OCI-LY1 (cell line): ENCODE results near the gene ARF1.

Experiments used
- H2AFZ ChIP-seq: fragments of 200-600 bp; sonication (generic), shearing (Covaris generic); 2 replicates; pipeline ENCODE4 v1.6.0; 2014; ENCODE audit warnings: antibody characterized with exemption, mild to moderate bottlenecking, low read length
- H3F3A ChIP-seq: fragments of 200-600 bp; sonication (generic), shearing (Covaris generic); 2 replicates; pipeline ENCODE4 v1.6.0; 2014; ENCODE audit warnings: mild to moderate bottlenecking, antibody characterized with exemption, low read length, moderate library complexity; ENCODE audit not compliant: insufficient read depth
- H3K27ac ChIP-seq: fragments of 200-600 bp; sonication (generic); 2 replicates; pipeline ENCODE4 v1.5.1; 2014; ENCODE audit warnings: low read length, mixed run types, mild to moderate bottlenecking, low read depth; ENCODE audit not compliant: poor library complexity, severe bottlenecking
- H3K27me3 ChIP-seq: fragments of 200-600 bp; sonication (generic); 2 replicates; pipeline ENCODE4 v1.6.0; 2014; ENCODE audit warnings: antibody characterized with exemption, mild to moderate bottlenecking, low read length, moderate library complexity; ENCODE audit not compliant: insufficient read depth
- H3K36me3 ChIP-seq: fragments of 200-600 bp; sonication (generic); 2 replicates; pipeline ENCODE4 v1.6.1; 2014; ENCODE audit warnings: mild to moderate bottlenecking, antibody characterized with exemption, low read length, moderate library complexity, mixed read lengths; ENCODE audit not compliant: insufficient read depth
- H3K4me1 ChIP-seq: fragments of 200-600 bp; sonication (generic); 2 replicates; pipeline ENCODE4 v1.5.1; 2014; ENCODE audit warnings: mild to moderate bottlenecking, low read length, moderate library complexity; ENCODE audit not compliant: insufficient read depth, severe bottlenecking
- H3K4me2 ChIP-seq: fragments of 200-600 bp; sonication (generic), shearing (Covaris generic); 2 replicates; pipeline ENCODE4 v1.6.1; 2014; ENCODE audit warnings: low read length
- H3K4me3 ChIP-seq: fragments of 200-600 bp; sonication (generic); 2 replicates; pipeline ENCODE4 v1.5.1; 2014; ENCODE audit warnings: low read length, low read depth, mild to moderate bottlenecking, mixed read lengths; ENCODE audit not compliant: poor library complexity, severe bottlenecking
- H3K79me2 ChIP-seq: fragments of 200-600 bp; shearing (Covaris generic); 2 replicates; pipeline ENCODE4 v1.6.1; 2016; ENCODE audit warnings: mixed run types, low read length, mixed read lengths; ENCODE audit not compliant: insufficient read depth
- H3K9ac ChIP-seq: fragments of 200-600 bp; sonication (generic), shearing (Covaris generic); 2 replicates; pipeline ENCODE4 v1.6.1; 2014; ENCODE audit warnings: mild to moderate bottlenecking, low read length, mixed read lengths
- H3K9me2 ChIP-seq: fragments of 200-600 bp; sonication (generic), shearing (Covaris generic); 2 replicates; pipeline ENCODE4 v1.6.1; 2014; ENCODE audit warnings: low read depth, mild to moderate bottlenecking, low read length, mixed read lengths
- H3K9me3 ChIP-seq: fragments of 200-600 bp; shearing (Covaris generic); 2 replicates; pipeline ENCODE4 v1.6.1; 2014; ENCODE audit warnings: low read length, mixed read lengths
- H4K20me1 ChIP-seq: fragments of 200-600 bp; sonication (generic), shearing (Covaris generic); 2 replicates; pipeline ENCODE4 v1.6.0; 2016; ENCODE audit warnings: mild to moderate bottlenecking, low read length; ENCODE audit not compliant: insufficient read depth
- EZH2 ChIP-seq: fragments of 200-600 bp; sonication (generic), shearing (Covaris generic); IDR thresholded peaks from 2 replicates; pipeline ENCODE4 v1.8.0; 2017; ENCODE audit warnings: borderline replicate concordance, mixed run types, mild to moderate bottlenecking, antibody characterized with exemption, low read length, moderate library complexity, mixed read lengths
- TF ChIP-seq, protein P1 (sequence below): fragments of 200-600 bp; sonication (generic), shearing (Covaris generic); IDR thresholded peaks from 2 replicates; pipeline ENCODE4 v1.5.1; 2017; ENCODE audit warnings: mild to moderate bottlenecking, antibody characterized with exemption, low read length, moderate library complexity, mixed read lengths

ARF1 gene

DNA sequence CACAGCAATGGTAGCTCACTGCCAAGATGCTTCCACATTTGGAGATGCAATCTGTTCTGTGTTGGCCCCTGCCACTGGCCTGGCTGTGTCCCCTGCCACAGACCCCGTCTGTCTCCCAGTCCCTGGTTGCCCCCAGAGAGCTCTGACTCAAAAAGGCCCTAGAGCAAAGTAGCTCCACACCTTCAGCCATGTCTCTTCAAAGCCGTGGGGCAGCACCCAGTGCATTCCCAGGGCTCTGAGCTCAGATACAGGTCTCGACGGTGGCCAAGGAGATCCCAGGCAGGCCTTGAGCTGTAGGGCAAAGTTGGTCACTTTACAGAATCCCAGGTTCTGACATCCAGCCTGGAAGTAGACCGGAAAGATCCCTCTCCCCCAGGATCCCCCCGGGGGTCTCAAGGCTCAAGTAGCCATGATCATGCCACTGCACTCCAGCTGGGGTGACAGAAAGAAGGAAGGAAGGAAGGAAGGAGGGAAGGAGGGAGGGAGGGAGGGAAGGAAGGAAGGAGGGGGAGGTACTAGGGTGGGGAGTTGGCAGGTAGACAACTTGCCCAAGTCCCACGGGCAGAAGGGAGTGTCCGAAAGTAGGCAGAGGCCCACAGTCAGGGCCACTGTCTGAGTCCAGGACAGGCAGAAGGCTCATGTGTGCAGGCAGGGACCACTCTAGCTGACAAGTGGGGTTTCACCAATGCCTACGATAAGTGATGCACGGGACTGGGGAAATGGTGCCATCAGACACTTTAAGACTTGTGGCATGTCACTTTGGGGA is 4.8 kb upstream of the ARF1 start:
- H3K4me1 ChIP-seq, result peaks cover 13% of the 10 kb centered on the region
- no peak overlapping the region for H3K4me3 ChIP-seq
- H4K20me1 ChIP-seq, result no peaks in the 10 kb centered on the region
- H3K79me2 ChIP-seq, result peaks cover 2% of the 10 kb centered on the region
- H3K9ac ChIP-seq, result no peak overlapping the region
- H2AFZ ChIP-seq, result no peak overlapping the region
- no peaks in the 10 kb centered on the region for H3F3A ChIP-seq
- no peak overlapping the region for H3K27ac ChIP-seq
- TF ChIP-seq, protein P1, sequence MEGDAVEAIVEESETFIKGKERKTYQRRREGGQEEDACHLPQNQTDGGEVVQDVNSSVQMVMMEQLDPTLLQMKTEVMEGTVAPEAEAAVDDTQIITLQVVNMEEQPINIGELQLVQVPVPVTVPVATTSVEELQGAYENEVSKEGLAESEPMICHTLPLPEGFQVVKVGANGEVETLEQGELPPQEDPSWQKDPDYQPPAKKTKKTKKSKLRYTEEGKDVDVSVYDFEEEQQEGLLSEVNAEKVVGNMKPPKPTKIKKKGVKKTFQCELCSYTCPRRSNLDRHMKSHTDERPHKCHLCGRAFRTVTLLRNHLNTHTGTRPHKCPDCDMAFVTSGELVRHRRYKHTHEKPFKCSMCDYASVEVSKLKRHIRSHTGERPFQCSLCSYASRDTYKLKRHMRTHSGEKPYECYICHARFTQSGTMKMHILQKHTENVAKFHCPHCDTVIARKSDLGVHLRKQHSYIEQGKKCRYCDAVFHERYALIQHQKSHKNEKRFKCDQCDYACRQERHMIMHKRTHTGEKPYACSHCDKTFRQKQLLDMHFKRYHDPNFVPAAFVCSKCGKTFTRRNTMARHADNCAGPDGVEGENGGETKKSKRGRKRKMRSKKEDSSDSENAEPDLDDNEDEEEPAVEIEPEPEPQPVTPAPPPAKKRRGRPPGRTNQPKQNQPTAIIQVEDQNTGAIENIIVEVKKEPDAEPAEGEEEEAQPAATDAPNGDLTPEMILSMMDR, result no peak
- TF ChIP-seq EZH2, result no peak
- no peaks in the 10 kb centered on the region for H3K9me3 ChIP-seq
- H3K27me3 ChIP-seq, result peaks cover 4% of the 10 kb centered on the region; the same call in 1 of the 2 replicates
- no peaks in the 10 kb centered on the region; the same call in none of the 2 replicates for H3K36me3 ChIP-seq
- H3K9me2 ChIP-seq, result no peaks in the 10 kb centered on the region
- no peak overlapping the region for H3K4me2 ChIP-seq

DNA sequence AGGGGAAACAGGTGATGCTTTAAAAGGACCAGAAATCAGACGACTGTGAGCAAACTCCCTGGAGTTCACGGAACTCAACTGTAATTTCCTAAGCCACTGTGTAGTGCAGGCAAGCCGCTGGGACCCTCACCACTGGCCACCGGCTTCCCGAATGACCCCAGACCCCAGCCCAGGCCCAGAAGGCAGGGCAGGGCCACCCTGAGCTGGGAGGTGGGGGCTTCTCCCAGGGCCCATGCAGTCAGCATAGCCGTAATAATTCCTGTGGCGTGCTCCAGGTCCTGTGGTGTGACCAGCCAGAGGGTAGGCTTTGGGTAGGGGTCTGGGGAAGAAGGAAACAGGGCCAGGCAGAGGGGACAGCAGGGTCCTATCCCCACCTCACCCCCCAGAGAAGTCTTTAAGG is 3.5 kb upstream of the ARF1 start:
- Histone ChIP-seq H3K4me3 (no peak overlapping the region), H4K20me1 (no peaks in the 10 kb centered on the region), H3K4me2 (no peak overlapping the region), H2AFZ (no peak overlapping the region), H3K27ac (no peak overlapping the region), H3K27me3 (peaks cover 4% of the 10 kb centered on the region; the same call in 1 of the 2 replicates), H3K9me2 (no peaks in the 10 kb centered on the region), H3K4me1 (peaks cover 15% of the 10 kb centered on the region), H3K36me3 (no peaks in the 10 kb centered on the region; the same call in none of the 2 replicates), H3K9me3 (no peaks in the 10 kb centered on the region), H3K9ac (no peak overlapping the region), H3K79me2 (peaks cover 15% of the 10 kb centered on the region), H3F3A (no peaks in the 10 kb centered on the region)
- TF ChIP-seq EZH2, result no peak
- TF ChIP-seq, protein P1, result no peak

DNA sequence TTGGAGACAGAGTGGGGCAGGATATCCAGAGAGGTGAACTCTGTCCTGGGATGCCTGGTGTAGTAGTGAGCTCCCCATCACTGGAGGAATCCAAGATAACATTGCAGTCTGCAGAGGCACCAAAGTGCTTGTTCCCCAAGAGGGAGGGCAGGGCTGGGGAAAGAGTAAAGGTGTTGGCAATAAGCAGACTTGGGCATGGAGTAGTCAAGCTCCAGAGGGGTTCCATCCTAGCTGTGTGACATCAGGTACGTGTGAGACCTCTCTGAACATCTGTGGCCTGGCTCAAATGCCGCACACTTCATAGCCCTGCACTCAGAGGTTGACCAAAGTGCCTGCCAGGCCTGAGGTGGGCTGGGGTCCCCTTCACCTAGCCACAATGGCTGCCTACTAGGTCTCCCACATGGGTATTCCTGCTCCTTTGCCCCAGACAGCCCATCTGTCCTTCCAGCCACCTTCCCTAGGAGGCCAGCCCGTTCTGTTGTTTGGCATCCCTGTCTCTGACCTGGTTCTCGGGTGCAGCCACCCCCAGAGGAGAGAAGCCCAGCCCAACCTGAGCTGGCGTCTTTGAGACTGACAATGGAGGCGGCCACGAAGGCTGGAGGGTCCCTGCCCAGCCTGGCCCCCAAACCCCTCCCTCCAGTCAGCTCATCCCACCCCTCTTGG is 2.8 kb upstream of the ARF1 start:
- Histone ChIP-seq H2AFZ (no peak overlapping the region), H4K20me1 (no peaks in the 10 kb centered on the region), H3K4me2 (no peak overlapping the region), H3K27ac (no peak overlapping the region), H3K4me1 (peaks cover 23% of the 10 kb centered on the region), H3K9me2 (no peaks in the 10 kb centered on the region), H3K27me3 (peaks cover 4% of the 10 kb centered on the region; the same call in 1 of the 2 replicates), H3F3A (no peaks in the 10 kb centered on the region), H3K79me2 (peaks cover 22% of the 10 kb centered on the region), H3K4me3 (no peak overlapping the region), H3K9me3 (no peaks in the 10 kb centered on the region), H3K9ac (no peak overlapping the region), H3K36me3 (no peaks in the 10 kb centered on the region; the same call in none of the 2 replicates)
- TF ChIP-seq, protein P1, result no peak
- no peak for TF ChIP-seq EZH2
